MCF 10A (cell line): ENCODE results near the gene WIPF2. TPM values are rescaled to one million over a fixed set of nuclear protein-coding genes. Genes with fewer than 3 reads are reported as not detected.
"Not testable (repeated sequence)": the region's sequence is repeated elsewhere in the genome, so short reads cannot be mapped to it uniquely, and the experiment has no call there.

Experiments used
- BruUV-seq: library from RNA; stranded (reverse); fragments of 400-500 nt; replicated peaks from 2 replicates; lab custom pipeline; 2021; lab: Mats Ljungman, UMichigan
- CTCF ChIA-PET: fragments of 300-600 bp; sonication (Branson Sonifier 250); formaldehyde crosslinking; extraction: SDS; loops from one replicate; lab custom pipeline; 2021; ENCODE audit warnings: antibody characterized with exemption, inconsistent platforms; lab: Yijun Ruan, JAX
- POLR2A ChIA-PET: fragments of 300-600, 350-650 bp; sonication (Branson Sonifier 250); formaldehyde crosslinking; extraction: SDS; loops from one replicate; lab custom pipeline; 2020; ENCODE audit warnings: antibody characterized with exemption, inconsistent platforms; lab: Yijun Ruan, JAX
- DNase-seq: peaks from one replicate; pipeline ENCODE4 v3.0.0-alpha.2; 2018; ENCODE audit not compliant: unreplicated experiment
- H3K27ac Mint-ChIP-seq: one replicate; pipeline ENCODE4 v1.8.0; 2022; ENCODE audit warnings: mild to moderate bottlenecking, low read depth, mixed read lengths; ENCODE audit not compliant: unreplicated experiment
- H3K27me3 Mint-ChIP-seq: one replicate; pipeline ENCODE4 v1.8.0; 2022; ENCODE audit warnings: mixed read lengths; ENCODE audit not compliant: insufficient read depth, unreplicated experiment
- H3K36me3 Mint-ChIP-seq: one replicate; pipeline ENCODE4 v1.8.0; 2022; ENCODE audit warnings: mild to moderate bottlenecking, moderate library complexity, mixed read lengths; ENCODE audit not compliant: insufficient read depth, unreplicated experiment
- H3K4me1 Mint-ChIP-seq: one replicate; pipeline ENCODE4 v1.8.0; 2022; ENCODE audit warnings: mixed read lengths; ENCODE audit not compliant: insufficient read depth, unreplicated experiment
- H3K4me3 Mint-ChIP-seq: one replicate; pipeline ENCODE4 v1.8.0; 2022; ENCODE audit warnings: mild to moderate bottlenecking, moderate library complexity, mixed read lengths; ENCODE audit not compliant: unreplicated experiment
- H3K9me3 Mint-ChIP-seq: one replicate; pipeline ENCODE4 v1.8.0; 2022; ENCODE audit warnings: mixed read lengths; ENCODE audit not compliant: unreplicated experiment
- CTCF ChIP-seq: fragments of 200-600 bp; IDR thresholded peaks from one replicate; pipeline ENCODE4 v1.8.0; 2022; ENCODE audit warnings: antibody characterized with exemption, mild to moderate bottlenecking; ENCODE audit not compliant: unreplicated experiment
- intact Hi-C: fragments of 100-400 bp; cut with micrococcal nuclease; formaldehyde crosslinking; loops from 2 replicates; pipeline ENCODE4 v1.14.1; 2022
- total RNA-seq: library from RNA; stranded (reverse); gene quantifications from 2 replicates; pipeline ENCODE4 v1.2.3, GENCODE V29; 2022

Gene WIPF2
- total RNA-seq, 1 experiment from 2014 or later: 32.8 TPM

DNA sequence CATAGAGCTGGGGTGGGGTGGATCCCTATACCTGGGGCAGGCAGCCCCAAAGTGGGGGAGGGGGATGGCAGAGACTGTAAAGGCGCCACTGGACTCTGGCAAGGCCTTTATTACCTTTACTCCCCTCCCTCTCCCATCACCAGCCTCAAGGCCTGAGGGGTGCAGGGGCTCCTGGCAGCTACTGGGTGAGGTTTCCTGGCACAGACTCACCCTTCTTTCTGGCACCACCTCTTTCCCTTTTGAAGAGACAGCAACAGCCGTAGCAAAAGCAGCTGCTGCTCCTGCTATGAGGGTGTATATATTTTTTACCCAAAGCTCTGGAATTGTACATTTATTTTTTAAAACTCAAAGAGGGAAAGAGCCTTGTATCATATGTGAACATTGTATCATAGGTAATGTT lies 24.3 kb upstream of the WIPF2 start:
- Mint-ChIP-seq H3K9me3 (no peaks in the 10 kb centered on the region), H3K4me3 (no peak overlapping the region), H3K36me3 (peaks cover 5% of the 10 kb centered on the region), H3K27me3 (no peaks in the 10 kb centered on the region), H3K4me1 (peaks cover 18% of the 10 kb centered on the region), H3K27ac (peak overlapping the region; percentile 66)
- ChIA-PET CTCF (interaction anchor here (0.7 to 2.1 kb wide), 9 partner anchors 10 to 119 kb away, joined by 3 to 10 read pairs (median 5); partner anchors contain the start of gene WIPF2), POLR2A (interaction anchor here (0.7 to 5.4 kb wide), 15 partner anchors 10 to 222 kb away, joined by 3 to 51 read pairs (median 8); partner anchors contain the start of genes CASC3, NR1D1 and WIPF2)
- TF ChIP-seq CTCF: no peak
- no TSS peak for BruUV-seq
- no peak for DNase-seq
- intact Hi-C loops: no loop called here

DNA sequence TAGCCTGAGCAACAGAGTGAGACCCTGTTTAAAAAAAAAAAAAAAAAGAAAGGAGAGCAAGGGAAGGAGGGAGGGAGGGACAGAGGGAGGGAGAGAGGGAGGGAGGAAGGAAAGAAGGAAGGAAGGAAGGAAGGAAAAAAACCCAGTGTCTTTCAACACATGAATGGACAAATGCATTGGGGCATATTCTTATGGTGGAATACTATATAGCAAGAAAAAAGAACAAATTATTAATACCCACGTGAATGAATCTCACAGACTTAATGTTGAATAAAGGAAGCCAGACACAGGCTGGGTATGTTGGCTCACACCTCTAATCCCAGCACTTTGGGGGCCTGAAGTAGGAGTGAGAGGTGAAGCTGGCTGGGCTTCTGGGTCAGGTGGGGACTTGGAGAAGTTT lies 21.6 kb upstream of the WIPF2 start:
- Mint-ChIP-seq H3K27ac (no peak overlapping the region), H3K9me3 (no peaks in the 10 kb centered on the region), H3K4me1 (peaks cover 23% of the 10 kb centered on the region), H3K27me3 (no peaks in the 10 kb centered on the region), H3K4me3 (no peak overlapping the region), H3K36me3 (peaks cover 5% of the 10 kb centered on the region)
- ChIA-PET CTCF (interaction anchor here (1.1 to 5.9 kb wide), 3 partner anchors 9 to 217 kb away, joined by 3 to 131 read pairs (median 3); partner anchors contain the start of gene CDC6), POLR2A (interaction anchor here (0.6 to 1.8 kb wide), 3 partner anchors 9 to 97 kb away, joined by 3 to 4 read pairs (median 3); no protein-coding TSS in a partner anchor)
- no peak for DNase-seq
- no TSS peak for BruUV-seq
- TF ChIP-seq CTCF: no peak
- intact Hi-C loops: no loop called here

DNA sequence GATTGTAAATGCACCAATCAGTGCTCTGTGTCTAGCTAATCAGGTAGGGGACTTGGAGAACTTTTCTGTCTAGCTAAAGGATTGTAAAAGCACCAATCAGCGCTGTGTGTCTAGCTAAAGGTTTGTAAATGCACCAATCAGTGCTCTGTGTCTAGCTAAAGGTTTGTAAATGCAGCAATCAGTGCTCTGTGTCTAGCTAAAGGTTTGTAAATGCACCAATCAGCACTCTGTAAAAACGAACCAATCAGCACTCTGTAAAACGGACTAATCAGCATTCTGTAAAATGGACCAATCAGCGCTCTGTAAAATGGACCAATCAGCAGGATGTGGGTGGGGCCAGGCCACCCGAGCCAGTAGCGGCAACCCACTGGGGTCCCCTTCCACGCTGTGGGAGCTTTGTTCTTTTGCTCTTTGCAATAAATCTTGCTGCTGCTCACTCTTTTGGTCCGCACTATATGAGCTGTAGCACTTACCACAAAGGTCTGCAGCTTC lies 21.1 kb upstream of the WIPF2 start:
- peaks cover 23% of the 10 kb centered on the region for H3K4me1 Mint-ChIP-seq
- H3K27ac Mint-ChIP-seq, H3K36me3 Mint-ChIP-seq, H3K4me3 Mint-ChIP-seq, DNase-seq, H3K27me3 Mint-ChIP-seq, H3K9me3 Mint-ChIP-seq, intact Hi-C loops, BruUV-seq: not testable (repeated sequence)
- POLR2A ChIA-PET: interaction anchor here (0.6 to 2.0 kb wide), 5 partner anchors 9 to 97 kb away, joined by 3 to 9 read pairs (median 4); no protein-coding TSS in a partner anchor
- CTCF ChIA-PET: interaction anchor here (1.1 to 5.9 kb wide), 3 partner anchors 9 to 217 kb away, joined by 3 to 131 read pairs (median 3); partner anchors contain the start of gene CDC6

GRCh38 chr17:40198576-40198975 lies 20.5 kb upstream of the WIPF2 start:
- no peak overlapping the region for H3K27ac Mint-ChIP-seq
- H3K36me3 Mint-ChIP-seq: peaks cover 5% of the 10 kb centered on the region
- no peak for DNase-seq
- BruUV-seq: no TSS peak
- ChIA-PET CTCF (interaction anchor here (1.1 to 5.9 kb wide), 4 partner anchors 10 to 216 kb away, joined by 3 to 131 read pairs (median 5); partner anchors contain the start of gene CDC6), POLR2A (interaction anchor here (1.7 to 3.0 kb wide), 5 partner anchors 10 to 92 kb away, joined by 4 to 9 read pairs (median 9); partner anchors contain the start of gene CDC6)
- TF ChIP-seq CTCF: no peak
- peaks cover 23% of the 10 kb centered on the region for H3K4me1 Mint-ChIP-seq
- no peaks in the 10 kb centered on the region for H3K9me3 Mint-ChIP-seq
- H3K27me3 Mint-ChIP-seq: no peaks in the 10 kb centered on the region
- intact Hi-C loops: no loop called here
- no peak overlapping the region for H3K4me3 Mint-ChIP-seq
